IMR-90 (cell line): ENCODE measurements around the gene E2F3. TPM values are rescaled to one million over a fixed set of nuclear protein-coding genes. Genes with fewer than 3 reads are reported as not detected.

Source experiments
- ATAC-seq: fragments of 200-7000 bp; cut with Tn5 transposase; 2 replicates; pipeline ENCODE4 v1.9.1; 2020; ENCODE audit warnings: low read depth, mild to moderate bottlenecking, moderate library complexity
- BruUV-seq: library from RNA; stranded (reverse); fragments of 400-500 nt; replicated peaks from 2 replicates; lab custom pipeline; 2021; lab: Mats Ljungman, UMichigan
- CTCF ChIA-PET: fragments of 300-600 bp; formaldehyde crosslinking; extraction: SDS; loops from one replicate; lab custom pipeline; 2021; ENCODE audit warnings: antibody characterized with exemption; lab: Yijun Ruan, JAX
- POLR2A ChIA-PET: fragments of 300-600 bp; sonication (Branson Sonifier 250); formaldehyde crosslinking; loops from one replicate; lab custom pipeline; 2022; ENCODE audit warnings: antibody characterized with exemption; ENCODE audit not compliant: unreplicated experiment; lab: Charles Lee
- DNase-seq: peaks from one replicate; pipeline ENCODE4 v3.0.0; 2013
- H2AFZ ChIP-seq: replicated peaks from 2 replicates; pipeline ENCODE3; 2013; ENCODE audit warnings: low read length, mild to moderate bottlenecking; ENCODE audit not compliant: poor library complexity
- H2AK5ac ChIP-seq: 2 replicates; pipeline ENCODE4 v1.6.1; 2013; ENCODE audit warnings: low read depth, low read length, inconsistent platforms
- H2AK9ac ChIP-seq: replicated peaks from 2 replicates; pipeline ENCODE3; 2013; ENCODE audit warnings: mild to moderate bottlenecking, low read depth, low read length, moderate library complexity; ENCODE audit not compliant: poor library complexity
- H2BK120ac ChIP-seq: 2 replicates; pipeline ENCODE4 v1.6.1; 2013; ENCODE audit warnings: low read depth, low read length, inconsistent platforms
- H2BK15ac ChIP-seq: 3 replicates; pipeline ENCODE4 v1.6.1; 2013; ENCODE audit warnings: low read depth, low read length, inconsistent platforms
- H2BK20ac ChIP-seq: 2 replicates; pipeline ENCODE4 v1.6.1; 2013; ENCODE audit warnings: low read depth, mild to moderate bottlenecking, inconsistent platforms, low read length, moderate library complexity
- H2BK5ac ChIP-seq: 2 replicates; pipeline ENCODE4 v1.6.1; 2013; ENCODE audit warnings: mild to moderate bottlenecking, low read depth, low read length, inconsistent platforms; ENCODE audit not compliant: poor library complexity, severe bottlenecking
- H3K14ac ChIP-seq: replicated peaks from 2 replicates; pipeline ENCODE4 v1.6.1; 2013; ENCODE audit warnings: low read depth, low read length, inconsistent platforms
- H3K18ac ChIP-seq: 2 replicates; pipeline ENCODE4 v1.6.1; 2013; ENCODE audit warnings: low read depth, low read length, control low read depth
- H3K23ac ChIP-seq: 2 replicates; pipeline ENCODE4 v1.6.1; 2013; ENCODE audit warnings: low read depth, low read length, inconsistent platforms
- H3K27ac ChIP-seq: 2 replicates; pipeline ENCODE4 v1.5.1; 2013; ENCODE audit warnings: mild to moderate bottlenecking, control low read depth, low read length; ENCODE audit not compliant: insufficient read depth
- H3K27me3 ChIP-seq: 2 replicates; pipeline ENCODE4 v1.6.1; 2013; ENCODE audit warnings: low read length; ENCODE audit not compliant: control insufficient read depth, insufficient read depth
- H3K36me3 ChIP-seq: 2 replicates; pipeline ENCODE4 v1.6.1; 2013; ENCODE audit warnings: low read length, mixed read lengths; ENCODE audit not compliant: control insufficient read depth, insufficient read depth
- H3K4ac ChIP-seq: 2 replicates; pipeline ENCODE4 v1.6.1; 2013; ENCODE audit warnings: low read depth, low read length, inconsistent platforms
- H3K4me1 ChIP-seq: 2 replicates; pipeline ENCODE4 v1.6.1; 2013; ENCODE audit warnings: low read length, mixed read lengths; ENCODE audit not compliant: control insufficient read depth, insufficient read depth
- H3K4me2 ChIP-seq: 2 replicates; pipeline ENCODE4 v1.6.1; 2013; ENCODE audit warnings: low read depth, mild to moderate bottlenecking, control low read depth, low read length, moderate library complexity
- H3K4me3 ChIP-seq: 2 replicates; pipeline ENCODE4 v1.5.1; 2013; ENCODE audit warnings: low read depth, mild to moderate bottlenecking, control low read depth, low read length, moderate library complexity; ENCODE audit not compliant: insufficient read depth
- H3K56ac ChIP-seq: 2 replicates; pipeline ENCODE4 v1.6.1; 2013; ENCODE audit warnings: low read length, inconsistent platforms; ENCODE audit not compliant: insufficient read depth; ENCODE audit errors: extremely low read depth
- H3K79me1 ChIP-seq, 2 experiments: 2 replicates each; pipeline ENCODE4 v1.6.1; 2013; ENCODE audit warnings: low read length in 2 of 2, inconsistent platforms in 1 of 2, low read depth in 1 of 2
- H3K9ac ChIP-seq: 2 replicates; pipeline ENCODE4 v1.6.1; 2013; ENCODE audit warnings: low read depth, low read length, control low read depth
- H3K9me1 ChIP-seq: 2 replicates; pipeline ENCODE4 v1.6.1; 2013; ENCODE audit warnings: low read length, inconsistent platforms; ENCODE audit not compliant: insufficient read depth
- H3K9me3 ChIP-seq: 2 replicates; pipeline ENCODE4 v1.6.1; 2013; ENCODE audit warnings: low read length; ENCODE audit not compliant: control insufficient read depth, insufficient read depth
- H4K20me1 ChIP-seq: 2 replicates; pipeline ENCODE4 v1.6.1; 2013; ENCODE audit warnings: low read length, inconsistent platforms; ENCODE audit not compliant: insufficient read depth
- H4K5ac ChIP-seq: 2 replicates; pipeline ENCODE4 v1.6.1; 2013; ENCODE audit warnings: mild to moderate bottlenecking, low read depth, low read length, control low read depth
- H4K8ac ChIP-seq, 2 experiments: 2 replicates each; pipeline ENCODE4 v1.6.1; 2013; ENCODE audit warnings: low read depth in 2 of 2, low read length in 2 of 2, control low read depth in 1 of 2, inconsistent platforms in 1 of 2
- H4K91ac ChIP-seq: 2 replicates; pipeline ENCODE4 v1.6.1; 2013; ENCODE audit warnings: low read depth, low read length, inconsistent platforms; ENCODE audit not compliant: insufficient read depth
- CEBPB ChIP-seq: IDR thresholded peaks from 2 replicates; pipeline ENCODE4 v1.6.1; 2012; ENCODE audit warnings: low read depth, low read length, improper control_type of control experiment
- CTCF ChIP-seq: conservative IDR thresholded peaks from 2 replicates; pipeline ENCODE4 v1.5.1; 2012; ENCODE audit warnings: mild to moderate bottlenecking, low read depth, low read length, improper control_type of control experiment
- WGBS, 2 experiments: methylation state at CpG; one replicate each; pipeline versions ENCODE4 v1.1.5 to v1.1.7; 2013; ENCODE audit warnings: missing lambda C conversion rate in 2 of 2; ENCODE audit not compliant: insufficient read length in 1 of 2; ENCODE audit errors: extremely low coverage in 2 of 2; 5-methylcytosine and 5-hydroxymethylcytosine counted together
- dilution Hi-C: fragments of 300-500 bp; cut with HindIII; formaldehyde crosslinking; loops from one replicate; pipeline ENCODE4 v1.14.3; 2018; ENCODE audit warnings: low sequenced_read_pairs; ENCODE audit not compliant: unreplicated experiment
- in situ Hi-C: fragments of 300-500 bp; cut with MboI; formaldehyde crosslinking; loops from 3 replicates; pipeline ENCODE4 v1.14.3; 2019; ENCODE audit warnings: low sequenced_read_pairs, inconsistent platforms, mixed read lengths
- intact Hi-C: fragments of 100-400 bp; cut with micrococcal nuclease; formaldehyde crosslinking; loops from 2 replicates; pipeline ENCODE4 v1.10.0; 2022
- polyA plus RNA-seq, 3 experiments: library from polyadenylated mRNA; depleted of rRNA; stranded (reverse); fragments of >200 nt; gene quantifications; 2 replicates each; pipeline ENCODE4 v1.2.3, GENCODE V29; 2012; ENCODE audit warnings: low replicate concordance in 1 of 3
- total RNA-seq: library from RNA; depleted of rRNA; stranded (reverse); fragments of >200 nt; gene quantifications from 2 replicates; pipeline ENCODE4 v1.2.3, GENCODE V29; 2012

E2F3 gene
- total and polyA plus RNA-seq, 2 of the 4 experiments (the other 2 are of a cell fraction), result 2.3 to 8.2 TPM

GRCh38 chr6:20441236-20441635 is 39.6 kb downstream of the E2F3 start:
- no peaks in the 10 kb centered on the region for H3K27me3 ChIP-seq
- H3K14ac ChIP-seq, result no peak overlapping the region
- H2AFZ ChIP-seq, result no peak overlapping the region
- H3K9me3 ChIP-seq, result no peaks in the 10 kb centered on the region
- H4K5ac ChIP-seq, result no peak overlapping the region
- H3K36me3 ChIP-seq, result peaks cover 9% of the 10 kb centered on the region; the same call in 1 of the 2 replicates
- BruUV-seq, result no TSS peak
- H2BK15ac ChIP-seq, result no peak overlapping the region
- WGBS, 2 experiments, result no CpG with 5 or more reads among the region's 1 CpG
- no peak overlapping the region for H3K4me2 ChIP-seq
- H3K4me1 ChIP-seq, result peaks cover 6% of the 10 kb centered on the region; the same call in 1 of the 2 replicates
- peak; percentile 22; the same call in 1 of the 2 replicates for TF ChIP-seq CEBPB
- no peak for TF ChIP-seq CTCF
- H2BK5ac ChIP-seq, result no peak overlapping the region
- in situ Hi-C loops, result no loop called here
- ChIA-PET POLR2A (no interaction called here), CTCF (no interaction called here)
- no peak overlapping the region for H3K27ac ChIP-seq
- DNase-seq (peak; percentile 18), ATAC-seq (no peak)
- no peak overlapping the region for H3K23ac ChIP-seq
- dilution Hi-C loops, result no loop called here
- no peak overlapping the region for H4K8ac ChIP-seq
- H3K4ac ChIP-seq, result no peak overlapping the region
- H3K9ac ChIP-seq, result no peak overlapping the region
- H2BK20ac ChIP-seq, result no peak overlapping the region
- intact Hi-C loops, result no loop called here
- H3K18ac ChIP-seq, result no peak overlapping the region
- H3K9me1 ChIP-seq, result peaks cover 10% of the 10 kb centered on the region; the same call in 1 of the 2 replicates
- H2AK9ac ChIP-seq, result no peak overlapping the region
- H3K56ac ChIP-seq, result no peak overlapping the region
- H3K4me3 ChIP-seq, result no peak overlapping the region
- no peak overlapping the region for H2BK120ac ChIP-seq
- no peak overlapping the region for H2AK5ac ChIP-seq
- peaks cover 61% of the 10 kb centered on the region for H4K20me1 ChIP-seq
- H3K79me1 ChIP-seq, result peaks cover 39 to 72% of the 10 kb centered on the region in 2 experiments
- no peak overlapping the region for H4K91ac ChIP-seq
